C4-2B (cell line): ENCODE results near the gene C10orf120.

ENCODE experiments used
- H3K27ac ChIP-seq: fragments of 450-650 bp; 2 replicates; pipeline ENCODE4 v1.5.1; 2017
- ZFX ChIP-seq: fragments of 450-650 bp; IDR thresholded peaks from 2 replicates; pipeline ENCODE4 v1.6.1; 2017
- TF ChIP-seq, protein P1 (sequence below): fragments of 450-650 bp; conservative IDR thresholded peaks from 2 replicates; pipeline ENCODE4 v1.5.1; 2017; ENCODE audit warnings: mild to moderate bottlenecking

C10orf120 gene

DNA sequence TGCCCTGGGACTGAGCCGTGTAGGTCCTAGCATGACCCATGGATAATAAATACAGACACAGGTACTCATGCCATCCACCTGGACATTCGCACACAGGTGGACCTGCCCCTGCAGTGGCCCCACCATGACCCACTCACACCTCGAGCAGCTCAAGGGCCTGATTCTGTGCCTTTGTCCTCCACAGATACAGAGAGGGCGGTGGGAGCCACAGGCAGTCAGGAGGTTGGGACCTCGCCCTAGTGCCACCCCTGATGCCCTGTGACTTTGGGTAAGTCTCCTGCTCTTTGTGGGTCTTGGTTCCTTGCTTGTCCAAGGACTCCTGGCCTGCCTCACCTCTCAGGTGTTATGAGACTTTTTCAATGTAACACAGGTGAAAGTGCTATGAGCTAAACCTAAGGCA, 42.9 kb downstream of the C10orf120 start:
- H3K27ac ChIP-seq: peak overlapping the region; percentile 78
- TF ChIP-seq, protein P1, sequence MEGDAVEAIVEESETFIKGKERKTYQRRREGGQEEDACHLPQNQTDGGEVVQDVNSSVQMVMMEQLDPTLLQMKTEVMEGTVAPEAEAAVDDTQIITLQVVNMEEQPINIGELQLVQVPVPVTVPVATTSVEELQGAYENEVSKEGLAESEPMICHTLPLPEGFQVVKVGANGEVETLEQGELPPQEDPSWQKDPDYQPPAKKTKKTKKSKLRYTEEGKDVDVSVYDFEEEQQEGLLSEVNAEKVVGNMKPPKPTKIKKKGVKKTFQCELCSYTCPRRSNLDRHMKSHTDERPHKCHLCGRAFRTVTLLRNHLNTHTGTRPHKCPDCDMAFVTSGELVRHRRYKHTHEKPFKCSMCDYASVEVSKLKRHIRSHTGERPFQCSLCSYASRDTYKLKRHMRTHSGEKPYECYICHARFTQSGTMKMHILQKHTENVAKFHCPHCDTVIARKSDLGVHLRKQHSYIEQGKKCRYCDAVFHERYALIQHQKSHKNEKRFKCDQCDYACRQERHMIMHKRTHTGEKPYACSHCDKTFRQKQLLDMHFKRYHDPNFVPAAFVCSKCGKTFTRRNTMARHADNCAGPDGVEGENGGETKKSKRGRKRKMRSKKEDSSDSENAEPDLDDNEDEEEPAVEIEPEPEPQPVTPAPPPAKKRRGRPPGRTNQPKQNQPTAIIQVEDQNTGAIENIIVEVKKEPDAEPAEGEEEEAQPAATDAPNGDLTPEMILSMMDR: no peak
- TF ChIP-seq ZFX: no peak

DNA sequence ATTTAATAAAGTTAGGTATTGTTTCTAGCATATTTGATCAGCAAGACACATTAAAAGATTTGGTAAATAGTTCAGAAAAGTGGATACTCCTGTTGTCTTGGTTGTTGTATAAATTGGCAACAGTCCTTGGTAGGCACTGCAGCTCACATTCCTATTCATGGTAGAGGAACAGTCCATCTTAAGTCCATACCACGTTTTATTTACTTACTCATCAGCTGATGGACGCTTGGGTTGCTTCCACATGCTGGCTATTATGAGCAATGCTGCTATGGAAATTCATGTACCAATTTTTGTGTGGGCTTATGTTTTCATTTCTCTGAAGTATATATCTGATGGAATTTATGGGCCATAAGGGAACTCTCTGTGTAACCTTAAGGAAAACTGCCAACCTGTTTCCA, 43.3 kb downstream of the C10orf120 start:
- TF ChIP-seq, protein P1: no peak
- TF ChIP-seq ZFX: no peak
- H3K27ac ChIP-seq: peak overlapping the region; percentile 78

DNA sequence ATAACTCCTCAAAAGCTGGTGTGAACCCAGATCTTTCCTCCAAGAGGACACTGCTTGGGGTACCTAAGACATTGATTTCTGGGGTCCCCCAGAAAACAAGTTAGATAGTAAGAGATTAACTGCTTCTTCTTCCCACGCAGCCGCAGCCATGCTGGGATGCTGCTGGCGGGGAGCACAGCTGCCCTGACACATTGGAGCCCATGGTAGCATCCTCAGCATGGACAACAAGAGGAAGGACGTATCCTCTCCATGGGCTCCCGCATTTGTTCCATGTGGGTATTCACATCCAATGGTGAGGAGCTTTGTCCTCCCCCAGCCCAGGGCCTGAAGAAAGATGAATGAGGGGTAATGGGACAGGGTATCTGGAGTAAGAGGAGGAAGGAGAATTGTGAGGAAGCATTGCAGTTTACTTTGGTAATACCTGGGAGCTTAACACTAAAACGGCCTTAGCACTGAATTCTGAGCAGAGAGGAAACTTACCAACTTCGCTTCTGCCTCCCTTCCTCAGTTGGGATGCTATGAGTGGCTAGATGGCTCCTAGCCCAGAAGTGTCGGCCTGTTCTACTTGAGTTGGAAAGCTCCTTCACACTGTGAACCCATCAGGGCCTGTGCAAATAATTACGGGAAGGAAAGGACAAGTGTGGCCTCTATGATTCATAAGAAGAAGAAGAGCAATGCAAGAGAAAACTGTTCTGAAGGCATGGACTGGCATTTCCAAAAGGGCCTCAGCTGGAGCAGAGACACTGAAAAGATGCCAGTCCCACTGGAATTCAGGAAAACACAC, 43.9 kb downstream of the C10orf120 start:
- no peak for TF ChIP-seq ZFX
- TF ChIP-seq, protein P1: no peak
- peak overlapping the region; percentile 49 for H3K27ac ChIP-seq

DNA sequence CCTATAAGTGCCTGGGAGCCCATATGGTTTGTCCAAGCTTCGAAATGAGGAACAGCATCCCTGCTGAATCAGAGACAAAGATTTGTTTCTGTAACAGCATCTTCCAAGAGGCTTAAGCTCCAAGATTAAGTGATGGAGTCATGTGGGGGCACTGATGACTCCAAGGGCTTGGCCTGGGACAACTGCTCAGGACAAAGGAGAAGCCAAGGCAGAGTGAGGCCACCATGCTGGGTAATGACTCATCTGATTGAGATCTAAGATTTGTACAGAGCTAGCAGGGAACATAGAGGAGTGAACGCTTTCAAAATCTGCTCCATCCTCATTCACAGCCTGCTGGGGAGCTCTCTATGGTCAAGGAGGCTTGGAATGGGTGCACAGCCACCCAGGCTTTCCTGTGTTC, 49.3 kb downstream of the C10orf120 start:
- no peak overlapping the region for H3K27ac ChIP-seq
- TF ChIP-seq, protein P1: no peak
- no peak for TF ChIP-seq ZFX

DNA sequence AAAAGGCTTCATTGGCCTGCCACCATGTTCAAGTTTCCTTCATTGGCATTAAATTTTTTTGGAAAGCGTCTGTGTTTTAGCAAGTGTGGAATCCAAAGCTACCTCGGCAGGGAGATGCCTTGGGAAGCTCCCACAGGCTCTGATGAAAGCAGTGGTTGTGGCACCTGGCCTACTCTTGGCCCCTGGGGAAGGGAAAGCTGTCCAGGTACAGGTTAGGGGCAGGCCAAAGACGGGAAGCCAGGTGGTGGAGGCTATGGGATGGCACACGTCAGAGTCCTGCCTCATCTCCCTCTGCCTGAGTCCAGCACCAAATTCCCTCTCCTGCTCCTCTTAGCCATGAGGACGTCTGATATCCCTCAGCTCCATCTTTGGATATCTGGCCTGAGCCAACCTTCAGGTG, 49.7 kb downstream of the C10orf120 start:
- no peak overlapping the region for H3K27ac ChIP-seq
- TF ChIP-seq ZFX: no peak
- TF ChIP-seq, protein P1: no peak

DNA sequence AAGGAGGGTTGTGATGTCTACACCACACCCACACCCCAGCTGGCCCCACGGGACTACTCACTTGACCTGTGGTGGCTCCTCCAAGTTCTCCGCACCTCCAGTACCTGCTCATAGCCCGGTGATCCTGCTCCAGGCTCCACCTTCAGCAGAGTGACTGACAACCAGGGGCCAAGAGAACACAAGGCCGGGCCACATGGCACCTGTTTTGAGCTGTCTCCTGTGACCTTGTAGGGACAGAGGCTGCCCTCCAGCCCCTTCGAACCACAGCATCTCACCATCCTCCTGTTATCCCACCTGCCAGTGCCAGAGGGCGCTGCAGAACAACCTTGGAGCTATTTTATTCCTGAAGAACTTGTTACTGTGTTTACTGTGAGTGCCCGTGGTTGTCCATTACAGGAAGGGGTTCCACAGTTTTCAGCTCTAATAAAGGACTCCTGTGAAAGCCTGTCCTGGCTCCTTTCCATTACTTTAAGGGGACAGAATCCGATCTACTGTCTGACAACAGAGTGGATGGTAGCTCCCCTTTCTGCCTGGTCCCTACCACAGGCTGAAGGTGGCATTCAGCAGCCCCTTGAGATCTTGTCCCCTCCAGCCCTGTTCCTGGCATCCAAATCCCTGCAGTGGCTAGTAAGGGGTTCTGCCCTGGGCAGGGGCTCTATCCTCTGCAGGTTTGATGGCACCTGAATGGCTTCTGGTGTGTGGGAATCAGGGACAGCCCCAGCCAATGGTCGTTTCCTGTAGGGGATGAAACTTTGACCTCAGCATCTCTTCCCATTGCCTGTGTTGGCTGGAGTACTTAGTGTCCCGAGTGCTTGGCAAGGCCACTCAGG, 50.8 kb downstream of the C10orf120 start:
- no peak overlapping the region for H3K27ac ChIP-seq
- TF ChIP-seq ZFX: no peak
- TF ChIP-seq, protein P1: peak; percentile 91
